Loucy (cell line): ENCODE results near the gene RASGEF1B.

ENCODE experiments used
- CTCF ChIP-seq: fragments of 200-600 bp; sonication (generic); conservative IDR thresholded peaks from 2 replicates; pipeline ENCODE4 v1.5.1; 2014; ENCODE audit warnings: mild to moderate bottlenecking, antibody characterized with exemption, low read length
- EZH2phosphoT487 ChIP-seq: fragments of 200-600 bp; IDR thresholded peaks from 2 replicates; pipeline ENCODE4 v1.6.1; 2018; ENCODE audit warnings: antibody characterized with exemption, mild to moderate bottlenecking, moderate library complexity, borderline replicate concordance

- TF ChIP-seq CTCF (no peak), EZH2phosphoT487 (no peak)
Observed at GRCh38 chr4:81408341-81408740, 63.4 kb downstream of the RASGEF1B start.
